OCI-LY3 (cell line): ENCODE results near the gene SOX8.
"Not testable (repeated sequence)": the region's sequence is repeated elsewhere in the genome, so short reads cannot be mapped to it uniquely, and the experiment has no call there.

Experiments
- H2AFZ ChIP-seq: fragments of 200-600, 300-600 bp; shearing (Covaris generic); 2 replicates; pipeline ENCODE4 v1.6.0; 2014; ENCODE audit warnings: antibody characterized with exemption, low read depth, low read length
- H3K27ac ChIP-seq: fragments of 200-600, 300-600 bp; sonication (generic); 2 replicates; pipeline ENCODE4 v1.5.1; 2014; ENCODE audit warnings: mild to moderate bottlenecking, low read length, moderate library complexity, mixed read lengths
- H3K27me3 ChIP-seq: fragments of 200-600, 300-600 bp; sonication (generic); 2 replicates; pipeline ENCODE4 v1.6.1; 2014; ENCODE audit warnings: low read depth, low read length, mixed read lengths
- H3K36me3 ChIP-seq: fragments of 200-600, 300-600 bp; sonication (generic); replicated peaks from 2 replicates; pipeline ENCODE3; 2014; ENCODE audit warnings: low read depth, low read length, mixed read lengths
- H3K4me1 ChIP-seq: fragments of 300-600, 200-600 bp; sonication (generic); 2 replicates; pipeline ENCODE4 v1.6.1; 2014; ENCODE audit warnings: low read length, mixed read lengths
- H3K4me2 ChIP-seq: fragments of 200-600, 300-600 bp; sonication (generic); 2 replicates; pipeline ENCODE4 v1.6.1; 2014; ENCODE audit warnings: low read length, mixed read lengths
- H3K4me3 ChIP-seq: fragments of 300-600, 200-600 bp; sonication (generic); 2 replicates; pipeline ENCODE4 v1.5.1; 2014; ENCODE audit warnings: antibody characterized with exemption, mild to moderate bottlenecking, low read length, moderate library complexity
- H3K79me2 ChIP-seq: fragments of 300-600, 200-600 bp; shearing (Covaris generic); 2 replicates; pipeline ENCODE4 v1.6.1; 2014; ENCODE audit warnings: mild to moderate bottlenecking, low read length, mixed read lengths
- H3K9ac ChIP-seq: fragments of 300-600, 200-600 bp; shearing (Covaris generic); 2 replicates; pipeline ENCODE4 v1.6.0; 2014; ENCODE audit warnings: mild to moderate bottlenecking, low read length, moderate library complexity
- H3K9me3 ChIP-seq: fragments of 200-600, 300-600 bp; shearing (Covaris generic); 2 replicates; pipeline ENCODE4 v1.6.1; 2014; ENCODE audit warnings: low read length, mixed read lengths; ENCODE audit not compliant: insufficient read depth
- H4K20me1 ChIP-seq: fragments of 200-600, 300-600 bp; sonication (generic); 2 replicates; pipeline ENCODE4 v1.6.1; 2016; ENCODE audit warnings: low read length, mixed read lengths; ENCODE audit not compliant: insufficient read depth
- EZH2phosphoT487 ChIP-seq: fragments of 200-600 bp; shearing (Covaris generic); IDR thresholded peaks from 2 replicates; pipeline ENCODE4 v1.6.1; 2018; ENCODE audit warnings: antibody characterized with exemption, mixed run types, low read depth
- TF ChIP-seq, protein P1 (sequence below): fragments of 200-600, 300-600 bp; sonication (generic); IDR thresholded peaks from 2 replicates; pipeline ENCODE4 v1.5.1; 2014; ENCODE audit warnings: antibody characterized with exemption, low read length, low read depth

Gene SOX8

DNA sequence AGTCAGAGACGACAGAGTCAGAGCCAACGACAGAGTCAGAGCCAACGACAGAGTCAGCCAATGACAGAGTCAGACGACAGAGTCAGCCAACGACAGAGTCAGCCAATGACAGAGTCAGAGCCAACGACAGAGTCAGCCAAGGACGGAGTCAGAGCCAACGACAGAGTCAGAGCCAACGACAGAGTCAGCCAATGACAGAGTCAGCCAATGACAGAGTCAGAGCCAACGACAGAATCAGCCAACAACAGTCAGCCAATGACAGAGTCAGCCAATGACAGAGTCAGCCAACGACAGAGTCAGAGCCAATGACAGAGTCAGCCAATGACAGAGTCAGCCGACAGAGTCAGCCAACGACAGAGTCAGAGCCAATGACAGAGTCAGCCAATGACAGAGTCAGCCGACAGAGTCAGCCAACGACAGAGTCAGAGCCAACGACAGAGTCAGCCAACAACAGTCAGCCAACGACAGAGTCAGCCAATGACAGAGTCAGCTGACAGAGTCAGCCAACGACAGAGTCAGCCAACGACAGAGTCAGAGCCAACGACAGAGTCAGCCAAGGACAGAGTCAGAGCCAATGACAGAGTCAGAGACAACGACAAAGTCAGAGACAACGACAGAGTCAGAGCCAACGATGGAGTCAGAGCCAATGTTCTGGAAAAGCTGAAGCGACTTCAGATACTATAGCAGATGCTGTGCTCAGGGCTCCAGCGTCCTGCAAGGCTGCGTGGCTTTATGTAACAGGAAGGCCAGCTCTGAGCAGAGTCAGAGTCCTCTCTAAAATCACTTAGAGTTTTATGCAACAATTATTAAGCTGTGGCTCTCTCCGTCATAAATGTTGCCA lies 30.6 kb upstream of the SOX8 start:
- not testable (repeated sequence) for H3K4me3 ChIP-seq, H3K27me3 ChIP-seq, H3K27ac ChIP-seq, H2AFZ ChIP-seq, H3K4me2 ChIP-seq, H3K79me2 ChIP-seq, H3K9ac ChIP-seq, H3K9me3 ChIP-seq, H3K36me3 ChIP-seq, H3K4me1 ChIP-seq, H4K20me1 ChIP-seq

DNA sequence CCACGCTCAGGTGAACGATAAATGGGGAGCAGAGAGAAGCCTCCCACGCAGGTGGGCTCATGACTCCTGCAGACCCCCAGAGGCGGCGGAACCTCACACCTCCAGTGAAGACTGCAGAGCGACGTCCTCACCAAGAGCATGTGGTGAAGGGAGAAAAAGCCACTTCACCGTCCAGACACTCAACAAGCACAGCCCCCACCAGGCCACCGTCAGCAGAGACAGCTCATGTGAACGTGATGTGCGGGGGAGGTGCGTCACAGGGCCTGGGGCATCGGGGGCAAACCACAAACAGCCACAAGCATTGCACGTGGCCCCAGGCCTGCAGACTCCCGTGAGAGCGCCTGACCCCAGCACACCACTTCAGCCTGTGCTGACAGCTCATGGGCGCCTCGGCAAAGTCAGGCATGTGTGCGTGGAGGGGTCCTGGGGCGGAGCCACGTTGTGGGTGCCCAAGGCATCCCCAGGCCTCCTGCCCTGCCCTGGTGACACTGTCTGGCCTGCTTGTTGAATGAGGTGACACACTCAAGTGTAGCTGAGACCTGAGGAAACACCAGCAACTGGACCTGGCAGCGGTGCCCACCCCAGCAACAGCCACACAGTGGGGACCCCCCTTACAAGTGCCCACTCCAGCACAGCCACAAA lies 29.8 kb upstream of the SOX8 start:
- H4K20me1 ChIP-seq, result no peaks in the 10 kb centered on the region
- H3K9ac ChIP-seq, result no peak overlapping the region

DNA sequence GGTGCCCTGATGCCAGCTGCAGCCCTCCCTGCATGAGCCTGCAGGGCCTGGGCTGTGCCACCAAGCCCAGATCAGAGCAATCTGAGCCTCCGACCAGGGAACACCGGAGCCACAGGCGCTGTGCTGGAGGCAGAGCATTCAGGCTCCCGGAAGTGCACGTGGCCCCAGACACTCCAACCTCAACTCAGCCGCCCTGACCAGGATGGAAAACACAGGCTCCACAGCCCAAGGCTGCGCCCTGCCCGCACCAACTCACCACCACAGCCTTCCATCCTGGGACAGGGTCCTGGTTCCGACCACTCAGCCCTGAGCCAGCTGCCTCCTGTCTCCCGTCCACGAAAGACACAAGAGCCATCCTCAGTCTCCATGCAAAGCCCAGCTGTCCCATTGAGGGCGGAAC lies 29.2 kb upstream of the SOX8 start:
- Histone ChIP-seq H3K79me2 (no peaks in the 10 kb centered on the region), H3K4me2 (no peak overlapping the region), H3K27ac (no peak overlapping the region), H3K4me1 (no peaks in the 10 kb centered on the region), H4K20me1 (no peaks in the 10 kb centered on the region), H3K4me3 (no peak overlapping the region), H3K36me3 (no peaks in the 10 kb centered on the region), H3K9me3 (no peaks in the 10 kb centered on the region), H2AFZ (no peak overlapping the region), H3K27me3 (no peaks in the 10 kb centered on the region), H3K9ac (no peak overlapping the region)
- TF ChIP-seq, protein P1, sequence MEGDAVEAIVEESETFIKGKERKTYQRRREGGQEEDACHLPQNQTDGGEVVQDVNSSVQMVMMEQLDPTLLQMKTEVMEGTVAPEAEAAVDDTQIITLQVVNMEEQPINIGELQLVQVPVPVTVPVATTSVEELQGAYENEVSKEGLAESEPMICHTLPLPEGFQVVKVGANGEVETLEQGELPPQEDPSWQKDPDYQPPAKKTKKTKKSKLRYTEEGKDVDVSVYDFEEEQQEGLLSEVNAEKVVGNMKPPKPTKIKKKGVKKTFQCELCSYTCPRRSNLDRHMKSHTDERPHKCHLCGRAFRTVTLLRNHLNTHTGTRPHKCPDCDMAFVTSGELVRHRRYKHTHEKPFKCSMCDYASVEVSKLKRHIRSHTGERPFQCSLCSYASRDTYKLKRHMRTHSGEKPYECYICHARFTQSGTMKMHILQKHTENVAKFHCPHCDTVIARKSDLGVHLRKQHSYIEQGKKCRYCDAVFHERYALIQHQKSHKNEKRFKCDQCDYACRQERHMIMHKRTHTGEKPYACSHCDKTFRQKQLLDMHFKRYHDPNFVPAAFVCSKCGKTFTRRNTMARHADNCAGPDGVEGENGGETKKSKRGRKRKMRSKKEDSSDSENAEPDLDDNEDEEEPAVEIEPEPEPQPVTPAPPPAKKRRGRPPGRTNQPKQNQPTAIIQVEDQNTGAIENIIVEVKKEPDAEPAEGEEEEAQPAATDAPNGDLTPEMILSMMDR, result no peak
- no peak for TF ChIP-seq EZH2phosphoT487

More for the DNA sequence above, 29.8 kb upstream of the SOX8 start:
- H3K27ac ChIP-seq, result no peak overlapping the region
- H3K4me1 ChIP-seq, result no peaks in the 10 kb centered on the region
- no peaks in the 10 kb centered on the region for H3K36me3 ChIP-seq
- no peak for TF ChIP-seq EZH2phosphoT487
- TF ChIP-seq, protein P1, result no peak
- H3K27me3 ChIP-seq, result no peaks in the 10 kb centered on the region
- no peak overlapping the region for H3K4me3 ChIP-seq
- no peaks in the 10 kb centered on the region for H3K9me3 ChIP-seq
- H3K79me2 ChIP-seq, result no peaks in the 10 kb centered on the region
- no peak overlapping the region for H3K4me2 ChIP-seq
- no peak overlapping the region for H2AFZ ChIP-seq

DNA sequence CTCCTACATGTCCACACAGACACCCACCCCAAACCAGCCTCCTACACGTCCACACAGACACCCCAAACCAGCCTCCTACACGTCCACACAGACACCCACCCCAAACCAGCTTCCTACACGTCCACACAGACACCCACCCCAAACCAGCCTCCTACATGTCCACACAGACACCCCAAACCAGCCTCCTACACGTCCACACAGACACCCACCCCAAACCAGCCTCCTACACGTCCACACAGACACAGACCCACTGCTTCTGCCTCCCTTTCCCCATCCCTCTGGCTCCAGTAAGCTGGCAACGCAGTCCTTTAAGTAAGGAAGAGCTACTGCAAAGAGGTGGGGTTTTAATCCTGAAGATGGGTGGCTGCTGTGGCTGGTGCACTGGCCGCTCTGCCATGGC lies 27.8 kb upstream of the SOX8 start:
- not testable (repeated sequence) for H3K4me3 ChIP-seq

DNA sequence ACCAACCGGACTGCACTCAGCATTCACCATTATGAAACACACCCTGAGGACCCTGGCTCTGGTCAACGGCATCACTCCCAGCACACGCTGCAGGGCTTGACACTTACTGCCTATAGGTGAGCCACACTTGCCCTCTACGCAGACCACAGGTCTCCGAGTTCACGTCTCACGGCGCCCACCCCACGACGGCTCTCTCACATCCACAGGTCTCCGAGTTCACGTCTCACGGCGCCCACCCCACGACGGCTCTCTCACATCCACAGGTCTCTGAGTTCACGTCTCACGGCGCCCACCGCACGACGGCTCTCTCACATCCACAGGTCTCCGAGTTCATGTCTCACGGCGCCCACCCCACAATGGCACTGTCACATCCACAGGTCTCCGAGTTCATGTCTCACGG lies 25.8 kb upstream of the SOX8 start:
- H3K4me3 ChIP-seq, H2AFZ ChIP-seq, H3K4me2 ChIP-seq, H3K4me1 ChIP-seq, H3K9me3 ChIP-seq, H4K20me1 ChIP-seq, H3K27ac ChIP-seq, H3K36me3 ChIP-seq, H3K79me2 ChIP-seq, H3K27me3 ChIP-seq, H3K9ac ChIP-seq: not testable (repeated sequence)

More for the DNA sequence above, 27.8 kb upstream of the SOX8 start:
- H3K36me3 ChIP-seq, H4K20me1 ChIP-seq, H3K27me3 ChIP-seq, H3K27ac ChIP-seq, H3K4me1 ChIP-seq, H3K9me3 ChIP-seq, H2AFZ ChIP-seq, H3K9ac ChIP-seq, H3K4me2 ChIP-seq, H3K79me2 ChIP-seq: not testable (repeated sequence)
